ENCODE measurements around the gene KRT78.
A peak's percentile ranks its signal among the peaks of the same experiment; 100 is the strongest.

KRT78 gene

DNA sequence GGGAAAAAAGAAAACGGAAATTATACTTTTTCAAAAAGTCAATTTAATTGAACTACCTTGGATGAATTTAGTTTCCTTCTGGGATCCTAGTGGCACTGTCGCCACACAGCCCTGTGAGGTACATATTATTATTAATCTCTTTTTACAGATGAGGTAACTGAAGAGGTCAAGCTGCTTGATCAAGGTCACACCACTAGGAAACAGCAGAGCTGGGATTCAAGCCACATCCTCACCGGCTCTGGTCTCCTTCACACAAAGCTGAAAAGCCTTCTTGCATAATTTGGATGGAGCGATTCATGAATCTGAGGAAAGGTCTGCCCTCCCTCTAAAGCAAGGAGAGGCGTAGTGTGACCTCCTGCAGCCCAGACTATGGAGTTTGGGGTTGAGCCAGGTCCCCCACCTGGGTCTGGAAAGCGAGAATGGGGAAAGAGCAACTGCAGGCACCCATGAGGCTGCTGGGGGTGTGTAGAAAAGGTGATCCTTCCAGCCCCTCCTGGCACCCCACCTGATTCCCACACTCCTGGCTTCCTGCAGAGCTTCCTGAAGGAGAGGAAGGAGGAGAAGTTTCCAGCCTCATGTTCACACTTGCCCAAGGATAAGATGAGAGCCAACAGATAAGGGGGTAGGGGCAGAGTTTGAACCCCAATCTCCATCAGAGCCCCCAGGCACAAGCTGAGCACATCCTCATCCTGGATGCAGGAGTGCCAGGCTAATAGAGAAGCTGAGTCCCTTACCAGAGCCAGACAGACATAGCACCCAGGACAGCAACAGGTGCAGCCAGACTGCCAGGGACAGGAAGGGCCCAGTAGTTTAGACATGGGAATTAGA, 10.8 kb downstream of the KRT78 start:
- no peak for DNase-seq (ENCODE audit: low read depth)
- TF ChIP-seq, protein P1, sequence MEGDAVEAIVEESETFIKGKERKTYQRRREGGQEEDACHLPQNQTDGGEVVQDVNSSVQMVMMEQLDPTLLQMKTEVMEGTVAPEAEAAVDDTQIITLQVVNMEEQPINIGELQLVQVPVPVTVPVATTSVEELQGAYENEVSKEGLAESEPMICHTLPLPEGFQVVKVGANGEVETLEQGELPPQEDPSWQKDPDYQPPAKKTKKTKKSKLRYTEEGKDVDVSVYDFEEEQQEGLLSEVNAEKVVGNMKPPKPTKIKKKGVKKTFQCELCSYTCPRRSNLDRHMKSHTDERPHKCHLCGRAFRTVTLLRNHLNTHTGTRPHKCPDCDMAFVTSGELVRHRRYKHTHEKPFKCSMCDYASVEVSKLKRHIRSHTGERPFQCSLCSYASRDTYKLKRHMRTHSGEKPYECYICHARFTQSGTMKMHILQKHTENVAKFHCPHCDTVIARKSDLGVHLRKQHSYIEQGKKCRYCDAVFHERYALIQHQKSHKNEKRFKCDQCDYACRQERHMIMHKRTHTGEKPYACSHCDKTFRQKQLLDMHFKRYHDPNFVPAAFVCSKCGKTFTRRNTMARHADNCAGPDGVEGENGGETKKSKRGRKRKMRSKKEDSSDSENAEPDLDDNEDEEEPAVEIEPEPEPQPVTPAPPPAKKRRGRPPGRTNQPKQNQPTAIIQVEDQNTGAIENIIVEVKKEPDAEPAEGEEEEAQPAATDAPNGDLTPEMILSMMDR (IDR thresholded peaks at IDR 0.05; ENCODE audit: insufficient read depth, low read depth, low read length, missing control alignments): no peak
- no peak overlapping the region for H3K4me3 ChIP-seq (ENCODE audit: low read length)

DNA sequence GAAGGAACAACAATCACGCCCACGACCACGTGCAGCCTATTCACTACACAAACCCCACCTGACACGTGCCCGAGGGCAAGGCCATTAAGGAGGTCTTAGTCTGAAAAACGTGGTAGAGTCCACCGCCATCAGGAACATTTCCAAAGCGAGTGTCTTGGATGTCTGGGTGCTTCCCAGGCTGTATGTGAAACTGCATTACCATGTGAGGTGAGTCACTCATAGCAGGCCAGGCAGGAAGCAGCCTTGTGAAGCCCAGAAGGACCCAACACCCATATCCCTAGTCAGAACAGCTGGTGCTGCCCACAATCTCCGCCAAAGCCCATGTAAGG, 11.4 kb downstream of the KRT78 start:
- TF ChIP-seq, protein P1 (IDR thresholded peaks at IDR 0.05; ENCODE audit: insufficient read depth, low read depth, low read length, missing control alignments): no peak
- H3K4me3 ChIP-seq (ENCODE audit: low read length): no peak overlapping the region
- peak; percentile 86 for DNase-seq (ENCODE audit: low read depth)

DNA sequence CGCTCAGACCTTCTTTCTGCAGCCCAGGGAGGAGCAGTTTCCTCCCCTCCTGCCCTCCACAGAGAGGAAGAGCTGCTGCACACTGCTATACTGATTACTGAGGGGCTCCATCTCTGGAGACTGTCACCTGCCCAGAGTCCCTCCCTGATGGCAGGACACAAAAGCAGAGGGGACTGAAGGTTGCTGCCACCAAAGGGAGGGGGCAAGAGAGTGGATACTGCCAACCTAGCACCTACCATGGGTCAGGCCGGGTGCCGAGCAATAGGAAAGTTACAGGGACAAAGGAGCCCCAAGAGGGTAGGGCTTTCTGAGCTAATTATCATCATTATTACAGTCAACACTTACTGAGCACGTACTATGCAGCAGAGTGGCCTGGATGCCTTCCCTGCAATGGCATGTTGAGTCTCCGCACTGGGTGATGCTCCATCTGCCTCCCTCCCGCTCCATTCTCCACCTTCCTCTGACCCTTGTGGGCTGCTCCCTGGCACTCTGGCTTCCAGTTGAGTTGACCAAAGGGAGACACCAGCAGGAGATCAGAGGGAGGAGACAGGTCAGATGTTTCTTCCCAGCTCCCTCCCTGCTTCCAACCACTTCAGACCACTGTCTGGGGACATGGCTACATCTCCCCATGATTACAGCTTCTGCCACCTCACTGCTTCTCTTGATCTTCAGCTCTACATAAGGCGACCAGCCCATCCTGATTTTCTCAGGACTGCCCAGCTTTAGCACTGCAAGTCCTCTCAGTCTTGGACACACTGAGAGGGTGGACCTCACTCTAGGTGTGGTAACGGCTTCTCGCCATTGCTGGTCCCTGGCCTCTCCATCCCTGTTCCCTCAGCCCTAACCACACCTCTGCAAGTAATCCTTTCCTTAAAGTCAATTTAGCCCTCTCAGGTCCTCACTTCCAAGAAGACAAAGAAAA, 12.0 kb downstream of the KRT78 start:
- TF ChIP-seq, protein P1 (IDR thresholded peaks at IDR 0.05; ENCODE audit: insufficient read depth, low read depth, low read length, missing control alignments): no peak
- DNase-seq (ENCODE audit: low read depth): no peak
- no peak overlapping the region for H3K4me3 ChIP-seq (ENCODE audit: low read length)

DNA sequence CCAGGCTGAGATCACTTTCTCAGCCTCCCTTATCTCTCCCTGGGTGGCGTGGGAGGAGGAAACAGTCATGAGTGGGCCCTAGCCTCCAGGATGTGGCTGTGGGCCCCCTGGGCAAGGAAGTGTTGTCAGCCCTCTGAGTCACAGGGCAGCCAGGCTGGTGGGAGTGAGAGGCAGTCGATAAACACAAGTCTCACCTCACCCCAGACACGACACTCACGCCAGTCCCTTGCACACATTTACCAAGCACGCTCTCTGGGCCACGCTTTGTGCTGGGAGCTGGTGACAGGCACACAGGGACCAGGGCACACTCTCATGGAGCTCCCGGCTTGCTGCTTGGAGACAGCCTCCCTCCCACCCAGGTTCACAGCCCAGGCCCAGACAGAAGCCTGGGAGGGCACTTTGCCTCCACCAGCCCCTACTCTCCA, 12.7 kb downstream of the KRT78 start:
- H3K4me3 ChIP-seq (ENCODE audit: low read length): no peak overlapping the region
- peak; percentile 66 for DNase-seq (ENCODE audit: low read depth)
- TF ChIP-seq, protein P1 (IDR thresholded peaks at IDR 0.05; ENCODE audit: insufficient read depth, low read depth, low read length, missing control alignments): no peak

DNA sequence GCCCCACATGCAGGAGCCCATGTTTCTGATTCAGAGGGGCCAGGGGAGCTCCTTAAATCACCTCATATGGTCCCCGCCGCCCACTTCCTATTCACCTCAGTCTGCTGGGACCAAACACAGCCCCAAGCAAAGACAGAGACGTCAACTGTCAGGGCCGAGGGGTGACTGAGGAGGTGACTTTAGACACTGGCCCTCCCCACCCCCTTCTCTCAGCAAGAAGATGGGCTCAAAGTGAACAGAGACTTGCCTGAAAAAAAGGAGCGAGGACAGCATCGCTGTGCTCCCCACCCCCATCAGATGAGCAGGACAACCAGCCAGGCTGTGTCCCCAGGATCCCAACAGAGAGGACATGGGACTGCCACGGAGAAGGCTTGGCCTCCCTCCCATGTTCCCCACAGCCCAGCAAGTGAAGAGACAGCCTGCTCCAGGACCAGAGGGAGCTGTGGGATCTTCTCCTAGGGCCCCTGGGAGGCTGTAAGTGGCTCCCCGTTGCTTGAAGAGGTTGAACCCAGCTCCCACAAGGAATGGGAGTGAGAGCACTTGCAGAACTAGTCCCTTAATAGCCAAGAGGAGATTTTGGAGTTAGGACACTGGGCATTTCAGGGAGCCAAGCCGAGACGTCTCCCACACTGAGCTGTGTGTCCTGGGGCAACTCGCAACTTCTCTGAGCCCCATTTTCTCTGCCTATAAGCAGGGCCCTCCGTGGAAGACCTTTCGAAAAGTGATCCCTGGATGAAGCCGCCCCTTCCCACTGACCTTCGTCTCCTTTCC, 13.3 kb downstream of the KRT78 start:
- no peak overlapping the region for H3K4me3 ChIP-seq (ENCODE audit: low read length)
- no peak for DNase-seq (ENCODE audit: low read depth)
- TF ChIP-seq, protein P1 (IDR thresholded peaks at IDR 0.05; ENCODE audit: insufficient read depth, low read depth, low read length, missing control alignments): no peak

DNA sequence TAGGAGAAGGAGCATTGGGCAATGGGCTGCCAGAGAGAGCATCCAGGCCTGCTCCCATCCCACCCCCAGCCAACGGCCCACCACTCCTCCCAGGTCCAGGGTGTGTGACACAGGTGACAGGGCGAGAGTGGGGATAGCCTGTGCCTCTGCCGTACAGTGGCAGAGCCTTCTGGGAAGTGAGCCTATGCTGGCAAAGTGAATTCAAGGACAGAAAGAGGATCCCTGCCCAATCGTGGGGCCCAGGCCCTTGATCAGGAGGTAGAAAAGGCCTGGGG, 14.1 kb downstream of the KRT78 start:
- H3K4me3 ChIP-seq (ENCODE audit: low read length): no peak overlapping the region
- TF ChIP-seq, protein P1 (IDR thresholded peaks at IDR 0.05; ENCODE audit: insufficient read depth, low read depth, low read length, missing control alignments): no peak
- DNase-seq (ENCODE audit: low read depth): no peak

All from epithelial cell of esophagus (primary cell).